NCI-H446 (cell line): ENCODE measurements around the gene NEDD9.

Source experiments
- DNase-seq, 2 experiments: peaks; one replicate each; lab custom pipeline; 2025; lab: John Stamatoyannopoulos, UW

The NEDD9 gene

DNA sequence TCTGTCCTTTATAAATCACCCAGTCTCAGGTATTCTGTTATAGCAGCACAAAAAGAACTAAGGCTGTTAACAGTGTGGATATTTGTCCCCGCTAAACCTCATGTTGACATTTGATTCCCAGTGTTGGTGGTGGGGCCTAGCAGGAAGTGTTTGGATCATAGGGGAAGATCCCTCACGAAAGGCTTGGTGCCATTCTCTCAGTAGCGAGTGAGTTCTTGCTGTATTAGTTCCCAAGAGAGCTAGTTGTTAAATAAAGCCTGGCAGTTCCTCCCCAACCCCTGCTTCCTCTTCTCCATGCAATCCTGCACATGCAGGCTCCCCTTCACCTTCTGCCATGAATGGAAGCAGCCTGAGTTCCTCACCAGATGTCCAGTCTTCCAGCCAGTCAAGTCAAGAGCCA lies 91.2 kb downstream of the NEDD9 start:
- no peak for DNase-seq

DNA sequence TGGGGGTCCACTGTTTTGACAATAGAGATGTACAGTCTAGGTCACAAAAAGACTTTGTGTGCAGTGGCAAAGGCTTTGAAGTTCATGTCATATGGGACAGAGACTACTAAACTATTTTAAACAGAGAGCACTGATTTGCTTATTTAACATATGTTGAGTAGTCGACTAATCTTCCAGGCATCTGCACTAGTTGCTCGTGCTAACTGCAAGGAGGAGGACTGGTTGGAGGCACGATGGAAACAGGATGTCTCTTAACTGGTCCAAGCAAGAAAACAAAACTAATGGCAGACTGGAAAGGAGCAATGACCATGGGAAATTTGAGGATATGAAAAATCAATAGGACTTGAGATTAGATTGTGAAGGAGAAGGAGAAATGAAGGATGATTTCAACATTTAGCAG lies 92.4 kb downstream of the NEDD9 start:
- no peak for DNase-seq

DNA sequence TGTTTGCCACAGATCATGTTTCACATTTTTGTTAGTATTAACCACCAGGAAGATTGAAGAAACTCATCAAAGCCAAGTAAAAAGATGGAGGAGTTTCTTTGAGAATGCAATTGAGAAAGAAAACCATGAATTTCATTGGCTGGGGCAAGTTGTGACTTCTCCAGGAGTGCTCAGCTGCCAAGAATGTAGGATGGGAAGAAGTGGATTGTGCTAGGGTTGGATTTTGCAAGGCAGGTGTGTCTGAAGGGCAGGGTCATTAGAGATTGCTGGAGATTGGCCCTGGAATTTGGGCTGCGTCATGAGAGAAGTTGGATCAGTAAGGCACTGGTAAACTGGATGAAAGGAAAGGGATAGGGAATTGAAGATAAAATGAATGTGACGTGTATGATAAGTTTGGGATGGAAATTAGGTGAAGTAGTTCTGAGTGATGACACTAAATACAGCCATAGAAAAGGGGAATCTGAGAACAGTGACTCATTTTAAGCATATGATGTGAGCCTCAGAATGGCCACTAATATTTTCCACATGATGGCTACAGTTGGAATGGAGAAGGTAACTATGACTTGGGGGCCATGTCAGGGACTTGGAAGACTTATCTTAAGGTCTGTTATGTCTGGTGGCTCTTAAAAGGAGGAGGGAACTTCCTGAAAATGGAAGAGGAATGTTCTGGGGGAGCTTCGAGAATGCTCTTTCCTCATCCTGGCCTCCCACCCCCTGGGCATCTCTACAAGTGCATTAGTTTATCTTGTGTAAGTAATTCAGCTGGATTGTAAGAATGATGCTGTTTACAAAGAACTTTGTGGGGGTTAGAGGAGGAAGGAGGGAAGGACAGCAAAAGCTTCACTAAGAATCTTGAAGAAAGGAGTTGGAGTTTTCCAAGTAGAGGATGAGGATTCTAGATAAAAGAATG lies 93.2 kb downstream of the NEDD9 start:
- DNase-seq = no peak

DNA sequence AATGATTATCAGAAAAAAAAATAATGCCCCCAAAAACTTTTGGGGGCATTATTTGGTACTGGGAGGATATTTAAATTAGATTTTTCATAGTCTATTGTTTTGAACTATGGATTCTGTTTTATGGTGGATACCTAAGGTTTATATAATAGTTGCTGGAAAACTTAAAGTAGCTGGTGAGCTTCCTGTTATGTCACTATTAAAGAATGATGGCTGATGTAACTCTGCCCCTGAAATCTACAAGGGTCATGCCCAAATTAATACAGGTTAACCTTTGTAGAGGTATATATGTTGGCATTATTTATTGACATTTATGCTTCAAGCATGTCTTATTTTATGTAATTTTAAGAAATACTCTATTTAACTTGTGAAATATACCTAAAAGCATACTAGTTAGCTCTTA lies 95.7 kb downstream of the NEDD9 start:
- no peak for DNase-seq
